Fibroblast of skin of right biceps (primary cell): ENCODE measurements around the gene CRISP2.
"Not testable (repeated sequence)": the region's sequence is repeated elsewhere in the genome, so short reads cannot be mapped to it uniquely, and the experiment has no call there.

ENCODE experiments used
- DNase-seq: peaks from one replicate; pipeline ENCODE4 v3.0.0-alpha.2; 2013

CRISP2 gene

GRCh38 chr6:49713346-49713745 lies at the start of gene CRISP2:
TSS of gene CRISP2 (minus strand) at chr6:49713543. CDS start at chr6:49709196, 4,347 bp downstream.
- DNase-seq: no peak

- no peak for DNase-seq
Observed at GRCh38 chr6:49744259-49744658, 30.9 kb upstream of the CRISP2 start, which contains the start of gene CRISP3. TSS of gene CRISP3 (minus strand) at chr6:49744388. CDS start at chr6:49744367, 21 bp downstream.

- DNase-seq: no peak
Observed at GRCh38 chr6:49743429-49743828, 30.1 kb upstream of the CRISP2 start.

- no peak for DNase-seq
Observed at GRCh38 chr6:49739423-49739822, 26.1 kb upstream of the CRISP2 start.

GRCh38 chr6:49736017-49736508 lies 22.7 kb upstream of the CRISP2 start:
- DNase-seq: no peak

GRCh38 chr6:49733680-49734079 lies 20.3 kb upstream of the CRISP2 start:
- DNase-seq: no peak

GRCh38 chr6:49732781-49733180 lies 19.4 kb upstream of the CRISP2 start:
- no peak for DNase-seq

- DNase-seq: no peak
Observed at GRCh38 chr6:49730251-49730650, 16.9 kb upstream of the CRISP2 start.

- DNase-seq: not testable (repeated sequence)
Observed at GRCh38 chr6:49723917-49724316, 10.6 kb upstream of the CRISP2 start.

- no peak for DNase-seq
Observed at GRCh38 chr6:49721297-49721696, 8.0 kb upstream of the CRISP2 start.

- no peak for DNase-seq
Observed at GRCh38 chr6:49720372-49720771, 7.0 kb upstream of the CRISP2 start.

- no peak for DNase-seq
Observed at GRCh38 chr6:49698478-49698877, 14.9 kb downstream of the CRISP2 start.

- DNase-seq: no peak
Observed at GRCh38 chr6:49693512-49693911, 19.8 kb downstream of the CRISP2 start.

GRCh38 chr6:49692534-49692933 lies 20.8 kb downstream of the CRISP2 start:
- no peak for DNase-seq

GRCh38 chr6:49676671-49677281 lies 36.6 kb downstream of the CRISP2 start:
- peak; percentile 52 for DNase-seq

- no peak for DNase-seq
Observed at GRCh38 chr6:49675816-49676215, 37.5 kb downstream of the CRISP2 start.

GRCh38 chr6:49668083-49668511 lies 45.2 kb downstream of the CRISP2 start:
- DNase-seq: no peak

- DNase-seq: no peak
Observed at GRCh38 chr6:49666930-49667757, 46.2 kb downstream of the CRISP2 start.

GRCh38 chr6:49666480-49666879 lies 46.9 kb downstream of the CRISP2 start:
- DNase-seq: no peak

GRCh38 chr6:49664817-49665216 lies 48.5 kb downstream of the CRISP2 start:
- no peak for DNase-seq

- not testable (repeated sequence) for DNase-seq
Observed at GRCh38 chr6:49664054-49664453, 49.3 kb downstream of the CRISP2 start.

GRCh38 chr6:49662892-49663261 lies 50.5 kb downstream of the CRISP2 start:
- no peak for DNase-seq

GRCh38 chr6:49662231-49662891 lies 51.0 kb downstream of the CRISP2 start:
- DNase-seq: no peak

GRCh38 chr6:49653942-49654341 lies 59.4 kb downstream of the CRISP2 start:
- no peak for DNase-seq
